Esophagus mucosa (tissue), 1 donor: Measurements from ENCODE around the gene ZMYND12. TPM values are rescaled to one million over a fixed set of nuclear protein-coding genes. Genes with fewer than 3 reads are reported as not detected.

Source experiments
- ATAC-seq: fragments of 200-7000 bp; cut with Tn5 transposase; one replicate; pipeline ENCODE4 v1.9.1; 2020
- total RNA-seq: library from RNA; stranded (reverse); gene quantifications from one replicate; pipeline ENCODE4 v1.2.4, GENCODE V29; 2023
- donor health status: DM: yes; HTN: yes; CAD: no.

Gene ZMYND12
- total RNA-seq, 1 donor from 2014 or later = 0.56 TPM

- ATAC-seq = no peak
Observed at GRCh38 chr1:42392255-42392654, 63.6 kb downstream of the ZMYND12 start.

GRCh38 chr1:42386051-42386450 is 69.8 kb downstream of the ZMYND12 start:
- ATAC-seq = no peak

GRCh38 chr1:42385283-42385682 is 70.5 kb downstream of the ZMYND12 start:
- no peak for ATAC-seq

- no peak for ATAC-seq
Observed at GRCh38 chr1:42381280-42381673, 74.5 kb downstream of the ZMYND12 start.

DNA sequence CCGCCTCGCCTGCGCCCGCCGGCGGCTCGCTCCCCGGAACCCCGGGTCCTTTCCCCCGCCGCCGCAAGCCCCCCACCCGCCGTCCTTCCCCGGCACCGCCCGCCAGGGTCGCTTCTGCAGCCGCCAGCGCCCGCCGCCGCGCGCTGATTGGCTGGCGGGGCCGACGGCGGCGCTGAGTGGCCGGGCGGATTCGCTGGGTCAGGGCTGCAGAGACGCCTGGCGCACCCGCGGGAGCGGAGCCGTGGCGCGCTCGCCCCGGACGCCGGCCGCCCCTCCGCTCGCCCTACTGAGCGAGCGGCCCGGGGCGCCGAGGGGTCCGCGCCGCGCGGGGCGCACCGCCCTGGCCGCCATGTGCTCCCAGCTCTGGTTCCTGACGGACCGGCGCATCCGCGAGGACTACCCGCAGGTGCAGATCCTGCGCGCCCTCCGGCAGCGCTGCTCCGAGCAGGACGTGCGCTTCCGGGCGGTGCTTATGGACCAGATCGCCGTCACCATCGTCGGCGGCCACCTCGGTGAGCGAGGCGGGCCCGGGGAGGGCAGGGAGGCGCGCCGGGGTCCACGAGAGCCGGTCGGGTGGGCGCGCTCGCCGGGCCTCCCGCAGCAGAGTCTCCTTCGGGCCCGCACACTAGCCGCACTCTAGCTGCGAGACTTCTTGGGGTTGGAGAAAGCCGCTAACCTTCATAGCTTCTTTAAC is 75.1 kb downstream of the ZMYND12 start, which contains the start of gene RIMKLA:
RIMKLA (plus strand) TSS at position 207 of the 694 bp plus-strand sequence; CDS start at position 350, 143 bp downstream.
- ATAC-seq = peak; percentile 59

Other genes with a start within 250 kb of the ZMYND12 start
- 20.6 TPM for gene FOXJ3, start 120.8 kb downstream of the ZMYND12 start, total RNA-seq
- gene RIMKLA, start 75.2 kb downstream of the ZMYND12 start, total RNA-seq = 0.08 TPM
- 58.9 TPM for gene PPCS, start 521 bp upstream of the ZMYND12 start, total RNA-seq
- gene CCDC30, start 7.3 kb upstream of the ZMYND12 start, total RNA-seq = 0.56 TPM
- 42.6 TPM for gene PPIH, start 202.4 kb upstream of the ZMYND12 start, total RNA-seq
- 404 TPM for gene YBX1, start 226.4 kb upstream of the ZMYND12 start, total RNA-seq